PC-9 (cell line): ENCODE results near the gene SH2D1B.

Source experiments
- CTCF ChIP-seq: fragments of 200-600 bp; sonication (generic); conservative IDR thresholded peaks from 2 replicates; pipeline ENCODE4 v1.6.1; 2017; ENCODE audit warnings: mixed run types, antibody characterized with exemption, mild to moderate bottlenecking, moderate library complexity
- EZH2 ChIP-seq: fragments of 200-600 bp; sonication (generic); IDR thresholded peaks from 2 replicates; pipeline ENCODE4 v1.8.0; 2017; ENCODE audit warnings: antibody characterized with exemption, low read depth

GRCh38 chr1:162366149-162366548 is 45.8 kb downstream of the SH2D1B start:
- TF ChIP-seq CTCF (no peak), EZH2 (no peak)
